HepG2 (cell line): ENCODE data around the gene CNIH3.

Experiments used
- SMAD9 ChIP-seq: sonication (generic); formaldehyde crosslinking; IDR thresholded peaks from 2 replicates; pipeline ENCODE4 v1.5.1; 2020; ENCODE audit warnings: mild to moderate bottlenecking, missing genetic modification reagents
- SRSF1 ChIP-seq: fragments of 200-400 bp; formaldehyde crosslinking; optimal IDR thresholded peaks from 2 replicates; pipeline ENCODE3; 2017; ENCODE audit warnings: mild to moderate bottlenecking, low read depth, low read length, moderate library complexity
- ZNF549 ChIP-seq: sonication (generic); formaldehyde crosslinking; IDR thresholded peaks from 2 replicates; pipeline ENCODE4 v1.5.0; 2020; ENCODE audit warnings: missing genetic modification reagents

GRCh38 chr1:224651188-224651587, 35.1 kb downstream of the CNIH3 start:
- TF ChIP-seq SRSF1 (no peak), SMAD9 (CRISPR knock-in tag) (no peak), ZNF549 (CRISPR knock-in tag) (no peak)
